A549 (cell line): ENCODE results near the gene FARP2.

Experiments
- CTCF ChIP-seq: fragments of >200 bp; sonication (Bioruptor Twin); formaldehyde crosslinking; IDR thresholded peaks from 3 replicates; pipeline ENCODE4 v1.5.1; 2016
- ESRRA ChIP-seq: fragments of 150-350 bp; IDR thresholded peaks from 2 replicates; pipeline ENCODE4 v1.6.1; 2014; ENCODE audit warnings: mild to moderate bottlenecking, low read length, borderline replicate concordance
- HES2 ChIP-seq: fragments of >200 bp; sonication (Bioruptor Twin); formaldehyde crosslinking; IDR thresholded peaks from 2 replicates; pipeline ENCODE4 v1.6.1; 2016
- HMGXB4 ChIP-seq: fragments of 250-450 bp; sonication (Bioruptor Pico); IDR thresholded peaks from 2 replicates; pipeline ENCODE4 v1.5.0; 2021; ENCODE audit warnings: mild to moderate bottlenecking, moderate library complexity, borderline replicate concordance
- JUN ChIP-seq, 2 experiments: fragments of >200 bp; sonication (Bioruptor Twin); formaldehyde crosslinking; IDR thresholded peaks; 2 replicates in 1 of 2; 3 replicates in 1 of 2; pipeline ENCODE4 v1.6.1; 2016 to 2017
- KDM5A ChIP-seq: fragments of 200-600 bp; sonication (generic); IDR thresholded peaks from 2 replicates; pipeline ENCODE4 v1.6.1; 2016; ENCODE audit warnings: antibody characterized with exemption, mild to moderate bottlenecking
- MYC ChIP-seq: IDR thresholded peaks from 2 replicates; pipeline ENCODE4 v1.6.1; 2012; ENCODE audit warnings: mild to moderate bottlenecking, inconsistent platforms, low read length, improper control_type of control experiment, borderline replicate concordance
- NPAS2 ChIP-seq: fragments of 250-450 bp; sonication (Bioruptor Pico); IDR thresholded peaks from 2 replicates; pipeline ENCODE4 v1.8.0; 2022; ENCODE audit warnings: mild to moderate bottlenecking, moderate library complexity, borderline replicate concordance
- POLR2A ChIP-seq: IDR thresholded peaks from 2 replicates; pipeline ENCODE4 v1.6.1; 2012; ENCODE audit warnings: mild to moderate bottlenecking, low read length
- RAD21 ChIP-seq, 2 experiments: fragments of >200 bp in 1 of 2; sonication (Bioruptor Twin) in 1 of 2; formaldehyde crosslinking in 1 of 2; IDR thresholded peaks in 1 of 2; conservative IDR thresholded peaks in 1 of 2; 2 replicates in 1 of 2; 3 replicates in 1 of 2; pipeline ENCODE4 v1.6.1; 2012 to 2018; ENCODE audit warnings: inconsistent platforms in 1 of 2
- REST ChIP-seq: fragments of 200-600 bp; sonication (generic); IDR thresholded peaks from 2 replicates; pipeline ENCODE4 v1.6.1; 2016; ENCODE audit warnings: antibody characterized with exemption, mild to moderate bottlenecking, moderate library complexity
- SREBF2 ChIP-seq: fragments of 450-650 bp; IDR thresholded peaks from 2 replicates; pipeline ENCODE4 v1.6.1; 2014; ENCODE audit warnings: mild to moderate bottlenecking, moderate library complexity
- ZSCAN20 ChIP-seq: fragments of 250-450 bp; sonication (Bioruptor Pico); IDR thresholded peaks from 2 replicates; pipeline ENCODE4 v1.8.0; 2022; ENCODE audit warnings: mild to moderate bottlenecking, moderate library complexity

- TF ChIP-seq CTCF (no peak), MYC (no peak), POLR2A (no peak), ZSCAN20 (CRISPR knock-in tag) (no peak), HES2 (no peak), ESRRA (no peak), RAD21 (conservative IDR thresholded peaks at IDR 0.05 in 1 of 2, IDR thresholded peaks at IDR 0.05 in 1 of 2) (no peak), SREBF2 (no peak), JUN (IDR thresholded peaks at IDR 0.05) (no peak), HMGXB4 (CRISPR knock-in tag) (no peak), NPAS2 (no peak), REST (no peak), KDM5A (no peak)
Observed at GRCh38 chr2:241531161-241531722, 175.2 kb downstream of the FARP2 start.
